OCI-LY3 (cell line): ENCODE measurements around the gene TRIO.

ENCODE experiments used
- CTCF ChIP-seq: fragments of 200-600, 300-600 bp; sonication (generic); IDR thresholded peaks from 2 replicates; pipeline ENCODE4 v1.5.1; 2014; ENCODE audit warnings: antibody characterized with exemption, low read length, low read depth
- EZH2phosphoT487 ChIP-seq: fragments of 200-600 bp; shearing (Covaris generic); IDR thresholded peaks from 2 replicates; pipeline ENCODE4 v1.6.1; 2018; ENCODE audit warnings: antibody characterized with exemption, mixed run types, low read depth

- TF ChIP-seq CTCF: no peak
- no peak for TF ChIP-seq EZH2phosphoT487
Observed at GRCh38 chr5:14449052-14449661, 306.0 kb downstream of the TRIO start.
